GM21529 (cell line): ENCODE measurements around the gene GREM2.

Experiments used
- ATAC-seq: cut with Tn5 transposase; IDR thresholded peaks from one replicate; pipeline ENCODE4 v1.9.1; 2021; ENCODE audit not compliant: unreplicated experiment

Gene GREM2

DNA sequence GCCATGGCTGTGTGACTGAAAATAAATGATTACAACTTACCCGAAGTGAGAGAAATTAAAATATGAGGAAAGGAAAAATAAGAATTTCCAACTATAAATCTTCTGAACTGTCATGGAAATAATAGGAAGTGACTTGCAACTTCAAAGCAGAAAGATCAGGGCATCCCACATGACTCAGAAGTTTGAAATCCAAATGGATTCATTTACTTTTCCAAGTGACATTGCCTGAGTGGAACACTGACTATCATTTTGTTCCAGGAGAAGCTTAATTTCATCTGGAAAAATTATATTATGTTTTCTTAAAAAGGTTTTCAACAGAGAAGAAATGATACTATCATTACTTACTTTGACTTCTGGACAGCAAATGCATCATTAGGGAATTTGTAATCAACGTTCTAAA lies 110.8 kb downstream of the GREM2 start:
- ATAC-seq = no peak

DNA sequence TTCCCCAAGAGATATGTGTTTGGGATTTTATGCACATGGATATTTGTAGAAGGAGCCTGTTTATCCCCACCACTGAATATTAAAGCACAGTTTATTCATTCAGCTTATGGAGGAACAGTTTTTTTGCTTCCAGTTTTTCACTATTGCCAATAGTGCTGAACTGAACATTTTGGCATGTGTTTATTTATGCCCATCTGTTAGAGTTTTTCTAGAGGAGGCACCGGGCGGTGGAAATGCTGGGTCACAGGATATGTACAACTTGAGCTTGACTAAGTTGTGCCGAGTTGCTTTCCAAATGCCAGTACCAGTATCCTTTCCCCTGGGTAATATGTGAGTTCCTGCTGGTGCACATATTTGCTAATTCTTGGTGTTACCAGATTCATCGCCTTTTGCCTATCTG lies 111.3 kb downstream of the GREM2 start:
- ATAC-seq = no peak

- no peak for ATAC-seq
Measured at GRCh38 chr1:240499012-240499411, 112.9 kb downstream of the GREM2 start.

GRCh38 chr1:240498335-240498734 lies 113.6 kb downstream of the GREM2 start:
- no peak for ATAC-seq

DNA sequence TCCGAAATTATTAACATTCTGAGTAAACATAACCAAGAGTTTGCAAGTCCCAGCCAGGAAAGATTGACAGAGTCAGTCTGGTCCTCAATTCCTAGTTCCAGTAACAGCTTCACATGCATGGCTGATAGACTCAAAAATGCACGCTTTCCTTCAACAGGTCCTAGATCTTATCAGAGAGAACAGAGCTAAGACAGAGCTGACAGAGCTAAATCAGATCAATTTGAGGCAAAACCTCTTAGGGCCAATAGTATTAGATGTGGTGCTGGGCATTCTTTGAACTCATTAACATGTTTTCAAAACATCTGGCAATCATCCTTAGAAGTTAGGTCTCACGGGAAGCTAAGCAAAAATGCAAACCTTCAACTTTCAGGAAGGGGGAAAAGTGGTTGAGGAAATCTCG lies 114.0 kb downstream of the GREM2 start:
- ATAC-seq = no peak

DNA sequence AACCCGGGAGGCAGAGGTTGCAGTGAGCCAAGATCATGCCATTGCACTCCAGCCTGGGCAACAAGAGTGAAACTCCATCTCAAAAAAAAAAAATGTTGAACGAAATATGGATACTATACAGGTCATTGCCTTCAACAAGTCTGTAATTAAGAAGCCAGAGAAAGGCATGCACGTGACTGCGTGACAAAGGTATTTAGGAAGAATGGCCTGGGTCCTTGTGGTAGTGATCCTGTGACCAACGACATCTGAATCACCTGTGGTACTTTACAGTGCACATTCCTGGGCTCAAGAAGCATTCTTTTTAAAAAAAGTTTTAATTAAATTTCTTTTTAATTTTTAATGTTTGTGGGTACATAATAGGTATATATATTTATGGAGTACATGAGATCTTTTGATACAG lies 115.0 kb downstream of the GREM2 start:
- ATAC-seq = no peak

- no peak for ATAC-seq
Measured at GRCh38 chr1:240496356-240496755, 115.6 kb downstream of the GREM2 start.

DNA sequence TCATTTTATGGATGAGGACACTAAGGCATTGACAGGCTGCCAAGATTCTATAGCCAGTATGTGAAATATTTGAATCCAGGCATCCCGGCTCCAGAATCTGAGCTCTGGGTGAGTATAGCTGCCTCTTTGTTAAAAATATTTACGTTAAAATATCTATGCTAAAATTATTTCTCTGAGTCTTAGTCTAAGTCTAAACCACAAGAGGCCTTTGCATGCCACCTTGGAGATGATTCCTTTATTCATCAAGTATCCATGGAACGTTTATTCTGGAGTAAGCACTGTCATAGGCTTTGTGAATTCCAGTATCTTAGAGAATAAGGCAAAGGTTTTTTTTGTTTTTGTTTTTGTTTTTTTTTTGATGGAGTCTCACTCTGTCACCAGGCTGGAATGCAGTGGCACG lies 116.4 kb downstream of the GREM2 start:
- ATAC-seq = no peak

DNA sequence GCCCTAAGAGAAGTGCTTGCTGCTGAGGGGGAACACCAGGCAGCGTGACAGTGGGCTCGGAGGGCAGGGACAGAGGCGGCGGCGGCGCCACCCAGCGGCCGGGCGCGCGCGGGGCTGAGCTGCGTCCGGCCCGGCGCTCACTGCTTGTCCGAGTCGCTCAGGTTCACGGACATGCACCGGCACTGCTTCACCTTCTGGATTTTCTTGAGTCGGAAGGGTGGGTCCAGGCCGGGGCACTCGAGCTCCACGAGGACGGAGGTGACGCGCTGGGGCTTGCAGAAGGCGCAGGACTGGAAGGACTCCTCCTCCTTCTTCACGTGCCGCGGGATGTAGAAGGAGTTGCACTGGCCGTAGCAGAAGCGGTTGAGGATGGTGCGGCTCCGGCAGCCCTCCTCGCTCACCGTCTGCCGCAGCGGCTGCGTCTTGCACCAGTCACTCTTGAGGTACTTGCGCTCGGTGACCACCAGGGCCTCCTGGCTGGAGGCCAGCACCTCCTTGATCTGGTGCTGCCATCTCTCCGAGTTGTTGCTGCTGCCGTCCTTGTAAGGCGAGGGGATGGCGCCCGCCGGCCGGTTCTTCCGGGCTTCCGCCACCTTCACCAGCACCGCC lies 119.0 kb downstream of the GREM2 start:
- no peak for ATAC-seq

GRCh38 chr1:240491796-240492195 lies 120.2 kb downstream of the GREM2 start:
- ATAC-seq = no peak

DNA sequence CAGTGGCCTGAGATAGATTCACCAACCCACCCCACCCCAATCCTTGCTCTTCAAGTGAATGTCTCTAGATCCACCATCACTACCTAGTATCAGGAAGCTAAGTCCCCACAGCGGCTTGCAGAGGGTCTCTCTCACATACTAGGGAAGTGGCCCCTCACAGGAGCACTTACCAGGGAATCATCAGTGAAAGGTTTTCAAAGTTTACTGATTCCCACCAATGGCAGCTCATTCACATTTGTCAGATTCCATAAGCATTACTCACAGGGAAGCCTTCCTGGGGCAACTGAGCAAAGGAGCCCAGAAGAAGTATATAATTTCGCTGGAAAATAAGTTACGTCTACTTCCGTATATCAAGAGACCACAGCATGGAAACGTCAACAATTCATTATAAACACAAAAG lies 120.8 kb downstream of the GREM2 start:
- no peak for ATAC-seq

GRCh38 chr1:240487493-240487892 lies 124.5 kb downstream of the GREM2 start:
- ATAC-seq = no peak

- ATAC-seq = no peak
Measured at GRCh38 chr1:240486611-240487010, 125.3 kb downstream of the GREM2 start.

GRCh38 chr1:240484804-240485443 lies 127.0 kb downstream of the GREM2 start:
- no peak for ATAC-seq

DNA sequence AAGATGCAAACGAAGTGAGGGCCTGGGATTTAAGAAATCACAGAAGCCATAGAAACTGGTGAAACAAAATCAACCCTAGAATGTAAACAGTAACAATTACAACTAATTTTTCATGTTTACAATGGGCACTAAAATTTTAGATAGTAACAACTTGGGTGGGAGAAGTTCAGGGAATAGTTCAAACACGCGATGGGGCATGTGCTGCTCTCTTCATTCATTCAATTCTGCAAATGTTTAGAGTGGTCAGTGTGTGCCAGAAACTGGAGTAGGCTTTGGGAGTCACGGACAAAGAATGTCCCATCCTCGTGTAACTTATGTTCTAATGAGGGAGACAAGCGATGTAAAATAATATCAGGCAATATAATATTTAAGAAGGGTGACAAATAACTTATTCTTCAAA lies 133.4 kb downstream of the GREM2 start:
- ATAC-seq = no peak

- no peak for ATAC-seq
Measured at GRCh38 chr1:240475832-240476231, 136.1 kb downstream of the GREM2 start.

GRCh38 chr1:240474133-240474614 lies 137.8 kb downstream of the GREM2 start:
- no peak for ATAC-seq

DNA sequence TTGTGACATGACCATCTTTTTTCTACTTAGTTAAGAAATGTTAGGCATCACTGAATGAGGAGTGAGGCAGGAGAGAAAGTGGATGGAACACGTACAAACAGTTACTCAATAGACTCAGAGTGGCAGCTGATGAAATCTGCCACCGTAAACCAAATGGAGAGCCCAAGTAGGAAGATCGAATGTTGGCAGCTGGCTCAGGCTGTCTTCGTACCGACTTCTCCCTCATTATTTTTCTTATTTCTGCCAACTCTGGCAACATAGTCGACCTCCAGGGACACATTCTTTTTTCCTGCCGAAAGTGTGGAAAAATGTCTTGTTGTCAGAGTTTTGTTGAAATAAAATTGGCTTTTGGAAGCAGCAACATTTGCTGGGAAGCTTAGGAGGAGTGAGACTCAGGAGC lies 143.3 kb downstream of the GREM2 start:
- ATAC-seq = no peak

DNA sequence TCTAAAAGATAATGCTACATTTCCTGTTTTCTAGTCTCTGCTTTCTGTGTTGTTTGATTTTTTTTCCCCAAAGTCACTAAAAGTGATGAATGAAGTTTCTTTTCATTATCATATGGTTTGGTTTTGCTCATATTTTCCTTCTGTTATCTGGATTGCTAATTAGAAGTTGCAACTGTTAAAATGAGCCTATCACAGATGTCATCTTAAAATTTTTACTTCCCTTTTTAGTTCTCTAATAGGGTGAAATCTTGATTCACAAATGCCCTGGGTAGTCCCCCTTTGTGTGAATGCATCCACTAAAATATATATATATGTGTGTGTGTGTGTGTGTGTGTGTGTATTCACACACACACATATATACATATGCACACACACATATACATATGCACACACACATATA lies 144.1 kb downstream of the GREM2 start:
- ATAC-seq = no peak

- ATAC-seq = no peak
Measured at GRCh38 chr1:240466509-240466908, 145.4 kb downstream of the GREM2 start.

DNA sequence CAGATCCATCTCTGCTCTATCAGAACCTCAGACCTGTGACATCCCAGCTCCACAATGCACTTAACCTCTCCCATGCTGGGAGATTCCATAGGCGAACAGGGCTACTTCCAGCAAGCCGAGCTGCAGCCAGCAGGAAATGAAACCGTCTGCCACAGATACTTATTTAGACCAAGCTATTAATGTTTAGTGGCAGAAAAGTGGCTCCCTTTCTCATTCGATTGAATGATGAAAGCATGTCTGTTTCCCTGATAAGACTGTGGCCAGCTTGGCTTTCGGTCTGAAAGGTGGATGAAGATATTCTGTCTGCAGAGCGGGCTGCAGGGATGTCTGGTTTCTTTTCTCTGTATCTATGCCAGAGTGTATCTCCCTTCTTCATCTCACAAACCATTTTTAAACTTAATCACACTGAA lies 146.4 kb downstream of the GREM2 start:
- no peak for ATAC-seq

DNA sequence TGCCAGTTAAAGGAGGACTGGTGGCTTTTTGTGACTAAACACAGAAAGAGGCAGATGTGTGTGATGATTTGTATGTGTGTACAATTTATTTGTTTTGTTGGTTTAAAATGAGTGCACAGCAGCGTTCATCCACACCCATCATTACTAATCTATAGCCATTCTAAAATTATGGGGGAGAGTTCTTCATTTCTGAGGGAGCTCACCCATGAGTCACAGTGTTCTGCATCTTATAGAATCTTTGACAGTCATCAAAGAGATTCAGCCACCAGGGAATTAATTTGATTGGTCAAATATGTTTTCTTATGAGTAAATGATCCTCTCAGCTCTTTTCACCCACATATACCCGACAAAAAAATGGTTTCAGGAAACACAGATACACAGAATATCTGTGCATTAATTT lies 147.9 kb downstream of the GREM2 start:
- ATAC-seq = no peak
